Measurements from ENCODE around the gene NPEPPS.

NPEPPS gene

DNA sequence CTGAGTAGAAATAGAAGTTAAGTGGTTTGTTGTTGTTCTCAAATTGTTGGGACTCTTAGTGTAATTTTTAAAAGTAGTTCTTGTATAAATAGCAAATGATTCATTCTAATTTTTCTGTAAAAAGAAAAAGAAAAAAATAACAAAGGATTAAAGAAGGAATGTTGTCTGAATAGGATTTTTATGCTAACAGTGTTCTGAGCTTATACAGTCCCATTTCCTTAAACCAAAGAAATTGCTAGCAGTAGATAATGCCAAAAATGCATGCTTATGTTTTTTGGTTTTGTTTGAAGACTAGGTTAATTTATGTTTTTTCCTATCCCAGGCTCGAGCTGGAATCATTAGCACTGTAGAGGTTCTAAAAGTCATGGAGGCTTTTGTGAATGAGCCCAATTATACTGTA, 74.1 kb downstream of the NPEPPS start:
- TF ChIP-seq, protein P1, sequence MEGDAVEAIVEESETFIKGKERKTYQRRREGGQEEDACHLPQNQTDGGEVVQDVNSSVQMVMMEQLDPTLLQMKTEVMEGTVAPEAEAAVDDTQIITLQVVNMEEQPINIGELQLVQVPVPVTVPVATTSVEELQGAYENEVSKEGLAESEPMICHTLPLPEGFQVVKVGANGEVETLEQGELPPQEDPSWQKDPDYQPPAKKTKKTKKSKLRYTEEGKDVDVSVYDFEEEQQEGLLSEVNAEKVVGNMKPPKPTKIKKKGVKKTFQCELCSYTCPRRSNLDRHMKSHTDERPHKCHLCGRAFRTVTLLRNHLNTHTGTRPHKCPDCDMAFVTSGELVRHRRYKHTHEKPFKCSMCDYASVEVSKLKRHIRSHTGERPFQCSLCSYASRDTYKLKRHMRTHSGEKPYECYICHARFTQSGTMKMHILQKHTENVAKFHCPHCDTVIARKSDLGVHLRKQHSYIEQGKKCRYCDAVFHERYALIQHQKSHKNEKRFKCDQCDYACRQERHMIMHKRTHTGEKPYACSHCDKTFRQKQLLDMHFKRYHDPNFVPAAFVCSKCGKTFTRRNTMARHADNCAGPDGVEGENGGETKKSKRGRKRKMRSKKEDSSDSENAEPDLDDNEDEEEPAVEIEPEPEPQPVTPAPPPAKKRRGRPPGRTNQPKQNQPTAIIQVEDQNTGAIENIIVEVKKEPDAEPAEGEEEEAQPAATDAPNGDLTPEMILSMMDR (IDR thresholded peaks at IDR 0.05; ENCODE audit: insufficient read depth, missing control alignments), result no peak
- FAIRE-seq (no peak), DNase-seq (ENCODE audit: insufficient read length, low spot score) (no peak)

DNA sequence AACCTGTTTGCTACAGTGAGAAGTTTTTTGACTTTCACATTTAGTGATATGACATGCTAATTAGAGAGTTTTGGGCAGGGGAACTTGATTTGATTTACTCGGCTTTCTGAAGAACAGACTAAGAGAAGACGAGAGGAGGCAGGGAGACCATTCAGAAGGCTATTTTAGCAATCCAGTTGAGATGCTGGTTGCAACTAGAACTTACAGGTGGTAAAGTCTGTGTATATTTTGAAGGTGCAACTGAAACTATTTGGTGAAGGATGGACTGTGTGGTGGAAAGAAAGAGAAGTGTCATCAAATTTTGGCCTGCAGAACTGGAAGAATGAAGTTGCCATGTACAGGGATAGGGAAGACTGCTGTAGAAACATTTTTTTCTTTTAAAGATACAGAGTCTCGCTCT, 76.6 kb downstream of the NPEPPS start:
- DNase-seq (ENCODE audit: insufficient read length, low spot score) (no peak), FAIRE-seq (no peak)
- TF ChIP-seq, protein P1 (IDR thresholded peaks at IDR 0.05; ENCODE audit: insufficient read depth, missing control alignments), result no peak

DNA sequence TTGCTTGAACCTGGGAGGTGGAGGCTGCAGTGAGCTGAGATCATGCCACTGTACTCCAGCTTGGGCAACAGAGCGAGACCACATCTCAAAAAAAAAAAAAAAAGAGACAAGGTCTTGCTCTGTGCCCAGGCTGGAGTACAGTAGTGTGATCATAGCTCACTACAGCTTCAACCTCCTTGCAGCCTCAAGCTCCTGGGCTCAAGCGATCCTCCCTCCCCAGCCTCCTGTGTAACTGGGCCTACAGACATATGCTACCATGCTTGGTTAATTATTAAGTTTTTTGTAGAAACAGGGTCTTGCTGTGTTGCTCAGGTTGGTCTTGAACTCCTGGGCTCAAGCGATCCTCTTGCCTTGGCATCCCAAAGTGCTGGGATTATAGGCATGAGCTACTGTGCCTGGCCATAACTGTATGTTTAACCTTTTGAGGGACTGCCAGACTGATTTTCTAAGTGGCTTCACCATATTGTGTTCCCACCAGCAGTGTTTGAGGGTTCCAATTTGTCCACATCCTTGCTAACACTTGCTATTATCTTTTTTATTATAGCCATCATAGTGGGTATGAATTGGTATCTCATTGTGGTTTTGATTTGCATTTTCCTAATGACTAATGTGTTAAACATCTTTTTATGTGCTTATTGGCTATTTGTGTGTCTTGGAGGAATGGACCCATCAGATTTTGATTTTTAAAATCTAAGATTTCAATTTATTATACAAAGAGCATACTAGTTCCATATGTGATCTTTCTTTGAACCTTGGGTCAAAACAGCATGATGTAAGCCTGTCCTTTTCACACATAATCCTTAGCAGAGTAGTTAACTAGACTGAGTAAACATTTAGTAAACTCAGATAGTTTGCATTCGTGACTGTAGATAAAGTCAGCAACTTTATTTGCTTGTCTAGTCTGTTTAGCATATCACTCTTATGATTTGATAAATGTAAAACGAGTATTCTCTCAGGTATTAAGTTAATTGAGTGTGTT, 80.8 kb downstream of the NPEPPS start:
- DNase-seq (ENCODE audit: insufficient read length, low spot score) (no peak), FAIRE-seq (no peak)
- TF ChIP-seq, protein P1 (IDR thresholded peaks at IDR 0.05; ENCODE audit: insufficient read depth, missing control alignments), result no peak

DNA sequence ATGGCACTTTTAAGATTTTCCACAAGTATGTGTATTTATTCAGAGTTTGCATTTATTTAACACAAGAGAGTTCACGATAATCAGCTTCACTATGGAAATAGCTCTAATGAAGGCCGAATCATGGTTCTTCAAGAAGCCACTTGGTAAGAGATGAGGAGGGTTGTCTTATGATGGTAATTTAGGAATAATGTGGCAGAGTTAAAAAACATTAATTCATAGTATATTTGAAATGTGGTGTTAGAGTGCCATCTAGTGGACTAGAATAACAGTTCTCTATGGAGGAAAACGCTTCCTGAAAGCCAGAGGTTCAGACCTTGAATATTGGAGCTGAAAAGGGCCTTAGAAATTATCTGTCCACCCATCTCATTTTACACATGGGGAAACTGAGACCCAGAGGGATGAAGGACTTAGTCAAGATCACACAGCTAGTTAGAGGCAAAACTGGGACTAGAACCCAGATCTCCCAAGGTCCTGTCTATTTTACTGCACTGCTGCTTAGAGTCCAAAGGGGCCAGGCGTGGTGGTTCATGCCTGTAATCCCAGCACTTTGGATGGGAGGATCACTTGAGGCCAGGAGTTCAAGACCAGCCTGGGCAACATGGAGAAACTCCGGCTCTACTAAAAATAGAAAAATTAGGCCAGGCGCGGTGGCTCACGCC, 85.0 kb downstream of the NPEPPS start:
- DNase-seq (ENCODE audit: insufficient read length, low spot score), result no peak
- peak; percentile 53 for FAIRE-seq

DNA sequence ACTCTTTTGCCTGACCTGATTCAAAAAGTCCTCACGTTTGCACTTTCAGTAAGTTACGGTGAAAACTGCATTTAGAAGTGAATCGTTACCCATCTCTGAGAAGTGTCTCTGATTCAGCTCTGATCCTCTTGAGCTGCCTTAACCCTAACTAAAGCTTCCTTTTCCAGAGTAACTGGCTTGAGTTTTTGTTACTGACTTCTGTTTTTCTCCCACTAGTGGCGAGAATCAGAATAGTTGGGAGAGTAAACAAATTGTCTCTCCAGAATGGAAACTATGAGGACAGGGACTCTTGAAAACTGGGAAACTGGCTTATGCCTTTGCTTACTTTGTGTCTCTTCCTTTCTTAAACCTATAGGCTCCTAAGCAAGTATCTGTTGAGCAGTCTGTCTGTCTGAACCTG, 87.5 kb downstream of the NPEPPS start:
- no peak for FAIRE-seq
- DNase-seq (ENCODE audit: insufficient read length, low spot score), result no peak
- TF ChIP-seq, protein P1 (IDR thresholded peaks at IDR 0.05; ENCODE audit: insufficient read depth, missing control alignments), result peak; percentile 23

More for the DNA sequence above, 85.0 kb downstream of the NPEPPS start:
- TF ChIP-seq, protein P1 (IDR thresholded peaks at IDR 0.05; ENCODE audit: insufficient read depth, missing control alignments), result peak; percentile 84

DNA sequence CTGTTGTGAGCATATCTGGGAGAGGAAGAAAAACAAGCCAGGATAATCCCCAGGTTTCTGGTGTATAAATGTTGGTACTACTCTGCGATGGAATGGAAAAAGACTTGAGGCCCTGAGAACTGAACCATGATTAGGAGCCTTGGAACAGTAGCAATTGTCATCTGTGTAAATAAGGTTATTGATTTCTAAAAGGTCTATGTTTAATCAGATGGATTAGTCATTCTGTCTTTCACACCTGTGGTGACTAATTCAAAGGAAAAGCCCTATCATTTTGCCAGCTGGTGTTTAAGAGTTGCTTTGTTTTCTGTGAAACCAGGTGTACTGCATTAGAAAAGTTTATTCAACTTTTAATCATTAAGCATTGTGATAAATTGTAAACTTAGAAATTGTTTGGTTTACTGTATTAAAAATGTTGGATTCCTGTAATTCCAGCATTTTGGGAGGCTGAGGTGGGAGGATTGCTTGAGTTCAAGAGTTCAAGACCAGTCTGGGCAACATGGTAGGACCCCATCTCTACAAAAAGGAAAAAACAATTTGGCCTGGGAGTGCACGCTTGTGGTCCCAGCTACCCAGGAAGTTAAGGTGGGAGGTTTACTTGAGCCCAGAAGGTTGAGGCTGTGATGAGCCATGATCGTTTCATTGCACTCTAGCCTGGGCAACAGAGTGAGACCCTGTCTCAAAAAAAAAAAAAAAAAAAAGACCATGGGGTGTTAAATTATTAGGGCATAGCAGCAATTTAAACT, 89.8 kb downstream of the NPEPPS start:
- no peak for DNase-seq (ENCODE audit: insufficient read length, low spot score)
- FAIRE-seq, result no peak
- TF ChIP-seq, protein P1 (IDR thresholded peaks at IDR 0.05; ENCODE audit: insufficient read depth, missing control alignments), result no peak

All from D721Med (cell line).